Measurements from ENCODE around the gene MAPT. TPM values are rescaled to one million over a fixed set of nuclear protein-coding genes. Genes with fewer than 3 reads are reported as not detected.

Gene MAPT
- 10.0 TPM for polyA plus RNA-seq
- long read RNA-seq, donor 1, partial matches to known transcripts = 0 of 1 reads
- long read RNA-seq, donor 1, other reads (novel, unspliced or antisense) = 0 of 1 reads
- long read RNA-seq, donor 2, partial matches to known transcripts = 0 of 3 reads
- long read RNA-seq, donor 2, other reads (novel, unspliced or antisense) = 0 of 3 reads
- long read RNA-seq, donor 3 = 0 reads
- long read RNA-seq, donor 4 = 0 reads
- long read RNA-seq, donor 5 = 0 reads
- long read RNA-seq, donor 6, full-length matches to known transcripts = 3 of 3 reads
- long read RNA-seq, donor 6, partial matches to known transcripts = 0 of 3 reads
- long read RNA-seq, donor 6, other reads (novel, unspliced or antisense) = 0 of 3 reads
- long read RNA-seq, donor 7, partial matches to known transcripts = 0 of 1 reads
- long read RNA-seq, donor 7, other reads (novel, unspliced or antisense) = 0 of 1 reads
- long read RNA-seq, donor 8, full-length matches to known transcripts = 1 of 1 reads
- long read RNA-seq, donor 8, partial matches to known transcripts = 0 of 1 reads
- long read RNA-seq, donor 8, other reads (novel, unspliced or antisense) = 0 of 1 reads
- long read RNA-seq, donor 9, partial matches to known transcripts = 0 of 1 reads
- long read RNA-seq, donor 9, other reads (novel, unspliced or antisense) = 0 of 1 reads
- long read RNA-seq, donor 10, full-length matches to known transcripts = 2 of 2 reads
- long read RNA-seq, donor 10, partial matches to known transcripts = 0 of 2 reads
- long read RNA-seq, donor 10, other reads (novel, unspliced or antisense) = 0 of 2 reads
- long read RNA-seq, donor 11 = 0 reads

DNA sequence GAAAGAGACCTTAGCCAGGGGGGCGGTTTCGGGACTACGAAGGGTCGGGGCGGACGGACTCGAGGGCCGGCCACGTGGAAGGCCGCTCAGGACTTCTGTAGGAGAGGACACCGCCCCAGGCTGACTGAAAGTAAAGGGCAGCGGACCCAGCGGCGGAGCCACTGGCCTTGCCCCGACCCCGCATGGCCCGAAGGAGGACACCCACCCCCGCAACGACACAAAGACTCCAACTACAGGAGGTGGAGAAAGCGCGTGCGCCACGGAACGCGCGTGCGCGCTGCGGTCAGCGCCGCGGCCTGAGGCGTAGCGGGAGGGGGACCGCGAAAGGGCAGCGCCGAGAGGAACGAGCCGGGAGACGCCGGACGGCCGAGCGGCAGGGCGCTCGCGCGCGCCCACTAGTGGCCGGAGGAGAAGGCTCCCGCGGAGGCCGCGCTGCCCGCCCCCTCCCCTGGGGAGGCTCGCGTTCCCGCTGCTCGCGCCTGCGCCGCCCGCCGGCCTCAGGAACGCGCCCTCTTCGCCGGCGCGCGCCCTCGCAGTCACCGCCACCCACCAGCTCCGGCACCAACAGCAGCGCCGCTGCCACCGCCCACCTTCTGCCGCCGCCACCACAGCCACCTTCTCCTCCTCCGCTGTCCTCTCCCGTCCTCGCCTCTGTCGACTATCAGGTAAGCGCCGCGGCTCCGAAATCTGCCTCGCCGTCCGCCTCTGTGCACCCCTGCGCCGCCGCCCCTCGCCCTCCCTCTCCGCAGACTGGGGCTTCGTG is at the start of gene MAPT:
TSS of gene MAPT (plus strand) at position 533 of the 763 bp plus-strand sequence. CDS start 67,784 bp downstream, outside the sequence.
- peaks cover 2% of the 10 kb centered on the region for H3K9me3 ChIP-seq (ENCODE audit: control insufficient read depth, low read depth, low read length)
- peaks cover 9% of the 10 kb centered on the region for H3K4me1 ChIP-seq (ENCODE audit: control insufficient read depth, insufficient read depth, low read length)
- no CpG with 5 or more reads among the region's 97 CpGs for WGBS (ENCODE audit: insufficient coverage, low lambda C conversion rate)
- DNase-seq = peak; percentile 95 to 96
- H3K27me3 ChIP-seq (ENCODE audit: control insufficient read depth, insufficient read depth, low read length) = peaks cover 72% of the 10 kb centered on the region
- H3K27ac ChIP-seq (ENCODE audit: low read length) = no peak within 1 kb of the TSS
- H3K36me3 ChIP-seq (ENCODE audit: control insufficient read depth, insufficient read depth, low read length) = no peaks in the 10 kb centered on the region
- H3K4me3 ChIP-seq (ENCODE audit: low read length) = peak within 1 kb of the TSS; percentile 60

DNA sequence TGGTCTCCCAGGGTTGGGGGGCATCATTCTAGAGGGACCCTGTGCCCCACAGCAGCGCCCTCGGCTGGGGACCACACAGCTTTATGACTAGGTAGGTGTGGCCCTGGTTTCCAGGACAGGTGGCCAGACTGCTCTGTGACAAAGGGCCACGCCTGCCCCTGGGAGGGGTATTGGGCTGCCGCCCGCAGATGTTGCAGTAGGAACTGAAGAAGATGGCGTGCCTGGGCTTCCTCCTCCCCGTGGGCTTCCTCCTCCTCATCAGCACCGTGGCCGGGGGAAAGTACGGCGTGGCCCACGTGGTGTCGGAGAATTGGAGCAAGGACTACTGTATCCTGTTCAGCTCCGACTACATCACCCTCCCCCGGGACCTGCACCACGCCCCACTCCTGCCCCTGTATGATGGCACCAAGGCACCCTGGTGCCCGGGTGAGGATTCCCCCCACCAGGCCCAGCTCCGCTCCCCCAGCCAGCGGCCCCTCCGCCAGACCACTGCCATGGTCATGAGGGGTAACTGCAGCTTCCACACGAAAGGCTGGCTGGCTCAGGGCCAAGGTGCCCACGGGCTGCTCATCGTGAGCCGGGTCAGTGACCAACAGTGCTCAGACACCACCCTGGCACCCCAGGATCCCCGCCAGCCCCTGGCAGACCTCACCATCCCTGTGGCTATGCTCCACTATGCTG is 49.5 kb upstream of the MAPT start, which contains the start of gene SPPL2C:
TSS of gene SPPL2C (plus strand) at position 187 of the 681 bp plus-strand sequence. CDS start at position 213, 26 bp downstream.
- no CpG with 5 or more reads among the region's 25 CpGs for WGBS (ENCODE audit: insufficient coverage, low lambda C conversion rate)
- H3K9me3 ChIP-seq (ENCODE audit: control insufficient read depth, low read depth, low read length) = no peaks in the 10 kb centered on the region
- no peaks in the 10 kb centered on the region for H3K27me3 ChIP-seq (ENCODE audit: control insufficient read depth, insufficient read depth, low read length)
- no peaks in the 10 kb centered on the region for H3K4me1 ChIP-seq (ENCODE audit: control insufficient read depth, insufficient read depth, low read length)
- no peak within 1 kb of the TSS for H3K27ac ChIP-seq (ENCODE audit: low read length)
- DNase-seq = no peak
- no peak within 1 kb of the TSS for H3K4me3 ChIP-seq (ENCODE audit: low read length)
- no peaks in the 10 kb centered on the region for H3K36me3 ChIP-seq (ENCODE audit: control insufficient read depth, insufficient read depth, low read length)

DNA sequence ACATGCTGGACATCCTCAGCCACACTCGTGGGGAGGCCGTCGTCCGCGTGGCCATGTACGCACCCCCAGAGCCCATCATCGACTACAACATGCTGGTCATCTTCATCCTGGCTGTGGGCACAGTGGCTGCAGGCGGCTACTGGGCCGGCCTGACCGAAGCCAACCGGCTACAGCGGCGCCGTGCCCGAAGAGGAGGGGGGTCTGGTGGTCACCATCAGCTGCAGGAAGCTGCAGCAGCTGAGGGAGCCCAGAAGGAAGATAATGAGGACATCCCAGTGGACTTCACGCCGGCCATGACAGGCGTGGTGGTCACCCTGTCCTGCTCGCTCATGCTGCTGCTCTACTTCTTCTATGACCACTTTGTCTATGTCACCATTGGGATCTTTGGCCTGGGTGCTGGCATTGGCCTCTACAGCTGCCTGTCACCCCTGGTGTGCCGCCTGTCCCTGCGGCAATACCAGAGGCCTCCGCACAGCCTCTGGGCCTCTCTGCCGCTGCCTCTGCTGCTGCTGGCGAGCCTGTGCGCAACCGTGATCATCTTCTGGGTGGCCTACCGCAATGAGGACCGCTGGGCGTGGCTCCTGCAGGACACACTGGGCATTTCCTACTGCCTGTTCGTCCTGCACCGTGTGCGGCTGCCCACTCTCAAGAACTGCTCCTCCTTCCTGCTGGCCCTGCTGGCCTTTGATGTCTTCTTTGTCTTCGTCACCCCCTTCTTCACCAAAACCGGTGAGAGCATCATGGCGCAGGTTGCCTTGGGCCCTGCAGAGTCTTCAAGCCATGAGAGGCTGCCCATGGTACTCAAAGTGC is 48.8 kb upstream of the MAPT start:
- no peaks in the 10 kb centered on the region for H3K36me3 ChIP-seq (ENCODE audit: control insufficient read depth, insufficient read depth, low read length)
- no peak overlapping the region for H3K27ac ChIP-seq (ENCODE audit: low read length)
- H3K9me3 ChIP-seq (ENCODE audit: control insufficient read depth, low read depth, low read length) = no peaks in the 10 kb centered on the region
- H3K4me3 ChIP-seq (ENCODE audit: low read length) = no peak overlapping the region
- no peak for DNase-seq
- WGBS (ENCODE audit: insufficient coverage, low lambda C conversion rate) = no CpG with 5 or more reads among the region's 35 CpGs
- no peaks in the 10 kb centered on the region for H3K27me3 ChIP-seq (ENCODE audit: control insufficient read depth, insufficient read depth, low read length)
- H3K4me1 ChIP-seq (ENCODE audit: control insufficient read depth, insufficient read depth, low read length) = no peaks in the 10 kb centered on the region

DNA sequence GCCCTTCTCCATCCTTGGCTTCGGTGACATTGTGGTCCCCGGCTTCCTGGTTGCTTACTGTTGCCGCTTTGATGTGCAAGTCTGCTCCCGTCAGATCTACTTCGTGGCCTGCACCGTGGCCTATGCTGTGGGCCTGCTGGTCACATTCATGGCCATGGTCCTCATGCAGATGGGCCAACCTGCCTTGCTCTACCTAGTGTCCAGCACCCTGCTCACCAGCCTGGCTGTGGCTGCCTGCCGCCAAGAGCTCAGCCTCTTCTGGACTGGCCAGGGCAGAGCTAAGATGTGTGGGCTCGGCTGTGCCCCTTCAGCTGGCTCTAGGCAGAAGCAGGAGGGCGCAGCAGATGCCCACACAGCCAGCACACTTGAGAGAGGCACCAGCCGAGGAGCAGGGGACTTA is 48.1 kb upstream of the MAPT start:
- H3K4me3 ChIP-seq (ENCODE audit: low read length) = no peak overlapping the region
- H3K27me3 ChIP-seq (ENCODE audit: control insufficient read depth, insufficient read depth, low read length) = peaks cover 1% of the 10 kb centered on the region
- H3K27ac ChIP-seq (ENCODE audit: low read length) = no peak overlapping the region
- no peaks in the 10 kb centered on the region for H3K36me3 ChIP-seq (ENCODE audit: control insufficient read depth, insufficient read depth, low read length)
- DNase-seq = no peak
- H3K9me3 ChIP-seq (ENCODE audit: control insufficient read depth, low read depth, low read length) = no peaks in the 10 kb centered on the region
- whole genome bisulfite sequencing (ENCODE audit: insufficient coverage, low lambda C conversion rate) = no CpG with 5 or more reads among the region's 10 CpGs
- H3K4me1 ChIP-seq (ENCODE audit: control insufficient read depth, insufficient read depth, low read length) = no peaks in the 10 kb centered on the region

DNA sequence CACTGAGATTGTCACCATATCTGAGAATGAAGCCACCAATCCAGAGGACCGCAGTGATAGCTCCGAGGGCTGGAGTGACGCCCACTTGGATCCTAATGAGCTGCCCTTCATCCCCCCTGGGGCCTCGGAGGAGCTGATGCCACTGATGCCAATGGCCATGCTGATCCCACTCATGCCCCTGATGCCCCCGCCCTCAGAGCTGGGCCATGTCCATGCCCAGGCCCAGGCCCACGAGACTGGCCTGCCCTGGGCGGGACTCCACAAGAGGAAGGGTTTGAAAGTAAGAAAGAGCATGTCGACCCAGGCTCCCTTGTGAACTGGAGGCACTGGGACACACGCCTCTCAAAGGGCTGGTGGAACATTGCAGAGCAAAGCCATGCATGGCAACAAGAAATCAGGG is 47.7 kb upstream of the MAPT start:
- H3K9me3 ChIP-seq (ENCODE audit: control insufficient read depth, low read depth, low read length) = no peaks in the 10 kb centered on the region
- WGBS (ENCODE audit: insufficient coverage, low lambda C conversion rate) = 60% methylated on average over 1 of the region's 9 CpGs
- DNase-seq = no peak

DNA sequence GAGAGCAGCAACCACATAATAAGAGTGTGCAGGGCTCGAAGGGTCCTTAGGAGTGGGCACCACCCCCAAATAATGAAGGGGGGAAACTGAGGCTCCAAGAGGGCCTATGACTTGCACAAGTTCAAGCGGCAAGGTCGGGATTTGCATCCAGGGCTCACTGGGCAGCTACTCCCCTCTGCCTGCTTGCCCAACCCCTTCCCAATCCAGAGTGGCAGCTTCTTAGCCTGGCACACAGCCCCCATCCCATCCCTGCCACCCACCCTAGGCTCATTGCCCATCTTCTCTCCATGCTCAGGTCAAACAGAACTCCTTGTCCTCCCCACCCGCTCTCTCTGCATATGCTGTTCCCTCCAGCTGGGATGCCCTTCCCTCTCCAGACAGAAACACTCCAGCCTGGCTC is 47.3 kb upstream of the MAPT start:
- no peaks in the 10 kb centered on the region for H3K36me3 ChIP-seq (ENCODE audit: control insufficient read depth, insufficient read depth, low read length)
- DNase-seq = no peak
- H3K4me3 ChIP-seq (ENCODE audit: low read length) = no peak overlapping the region
- H3K9me3 ChIP-seq (ENCODE audit: control insufficient read depth, low read depth, low read length) = no peaks in the 10 kb centered on the region
- WGBS (ENCODE audit: insufficient coverage, low lambda C conversion rate) = no CpG with 5 or more reads among the region's 4 CpGs
- peaks cover 8% of the 10 kb centered on the region for H3K27me3 ChIP-seq (ENCODE audit: control insufficient read depth, insufficient read depth, low read length)
- no peaks in the 10 kb centered on the region for H3K4me1 ChIP-seq (ENCODE audit: control insufficient read depth, insufficient read depth, low read length)
- H3K27ac ChIP-seq (ENCODE audit: low read length) = no peak overlapping the region

More for the DNA sequence above, 47.7 kb upstream of the MAPT start:
- no peak overlapping the region for H3K4me3 ChIP-seq (ENCODE audit: low read length)
- no peak overlapping the region for H3K27ac ChIP-seq (ENCODE audit: low read length)
- H3K36me3 ChIP-seq (ENCODE audit: control insufficient read depth, insufficient read depth, low read length) = no peaks in the 10 kb centered on the region
- no peaks in the 10 kb centered on the region for H3K4me1 ChIP-seq (ENCODE audit: control insufficient read depth, insufficient read depth, low read length)
- peaks cover 5% of the 10 kb centered on the region for H3K27me3 ChIP-seq (ENCODE audit: control insufficient read depth, insufficient read depth, low read length)

DNA sequence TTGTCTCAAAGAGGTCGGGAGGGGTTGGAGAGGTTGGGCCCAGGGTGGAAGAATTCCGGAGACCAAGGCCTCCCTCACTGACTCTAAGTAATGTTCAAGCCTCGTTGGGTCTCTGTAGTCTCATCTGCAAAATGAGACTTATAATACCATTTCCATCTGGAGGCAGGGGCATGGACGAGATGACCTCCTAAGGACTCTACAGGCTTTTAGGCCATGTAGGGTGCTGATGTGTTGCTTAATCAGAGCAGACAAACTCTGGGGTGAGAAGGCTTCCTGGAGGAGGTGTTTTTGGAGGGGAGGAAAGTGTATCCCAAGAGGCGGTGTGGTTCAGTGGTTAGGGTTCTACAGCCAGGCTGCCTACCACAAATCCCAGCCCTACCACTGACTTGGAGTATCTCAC is 46.6 kb upstream of the MAPT start:
- no CpG with 5 or more reads among the region's 5 CpGs for WGBS (ENCODE audit: insufficient coverage, low lambda C conversion rate)
- Histone ChIP-seq H3K9me3 (ENCODE audit: control insufficient read depth, low read depth, low read length) (no peaks in the 10 kb centered on the region), H3K4me3 (ENCODE audit: low read length) (no peak overlapping the region), H3K36me3 (ENCODE audit: control insufficient read depth, insufficient read depth, low read length) (no peaks in the 10 kb centered on the region), H3K27me3 (ENCODE audit: control insufficient read depth, insufficient read depth, low read length) (peaks cover 10% of the 10 kb centered on the region), H3K27ac (ENCODE audit: low read length) (no peak overlapping the region), H3K4me1 (ENCODE audit: control insufficient read depth, insufficient read depth, low read length) (no peaks in the 10 kb centered on the region)
- no peak for DNase-seq

DNA sequence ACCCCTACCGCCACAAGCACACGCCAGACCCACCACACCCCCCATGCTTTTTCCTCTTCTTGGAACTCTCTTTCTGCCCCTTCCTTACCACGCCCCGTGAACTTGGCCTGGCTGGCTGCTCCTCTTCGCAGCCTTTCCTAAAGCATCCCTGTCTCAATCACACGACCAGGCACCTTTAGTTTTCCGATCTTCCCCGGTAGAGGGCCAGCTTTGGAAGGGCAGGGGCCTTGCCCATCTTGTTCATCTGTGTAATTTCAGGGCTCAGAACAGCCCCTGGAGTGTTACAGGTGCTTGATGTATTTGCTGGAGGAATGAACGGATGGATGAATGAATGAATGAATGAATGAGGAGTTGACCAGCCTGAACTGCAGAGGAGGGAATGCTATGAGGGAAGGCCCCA is 45.9 kb upstream of the MAPT start:
- Histone ChIP-seq H3K27ac (ENCODE audit: low read length) (no peak overlapping the region), H3K27me3 (ENCODE audit: control insufficient read depth, insufficient read depth, low read length) (peaks cover 10% of the 10 kb centered on the region), H3K4me3 (ENCODE audit: low read length) (no peak overlapping the region), H3K4me1 (ENCODE audit: control insufficient read depth, insufficient read depth, low read length) (no peaks in the 10 kb centered on the region), H3K9me3 (ENCODE audit: control insufficient read depth, low read depth, low read length) (no peaks in the 10 kb centered on the region), H3K36me3 (ENCODE audit: control insufficient read depth, insufficient read depth, low read length) (no peaks in the 10 kb centered on the region)
- no peak for DNase-seq
- WGBS (ENCODE audit: insufficient coverage, low lambda C conversion rate) = 96% methylated on average over 4 of the region's 9 CpGs

DNA sequence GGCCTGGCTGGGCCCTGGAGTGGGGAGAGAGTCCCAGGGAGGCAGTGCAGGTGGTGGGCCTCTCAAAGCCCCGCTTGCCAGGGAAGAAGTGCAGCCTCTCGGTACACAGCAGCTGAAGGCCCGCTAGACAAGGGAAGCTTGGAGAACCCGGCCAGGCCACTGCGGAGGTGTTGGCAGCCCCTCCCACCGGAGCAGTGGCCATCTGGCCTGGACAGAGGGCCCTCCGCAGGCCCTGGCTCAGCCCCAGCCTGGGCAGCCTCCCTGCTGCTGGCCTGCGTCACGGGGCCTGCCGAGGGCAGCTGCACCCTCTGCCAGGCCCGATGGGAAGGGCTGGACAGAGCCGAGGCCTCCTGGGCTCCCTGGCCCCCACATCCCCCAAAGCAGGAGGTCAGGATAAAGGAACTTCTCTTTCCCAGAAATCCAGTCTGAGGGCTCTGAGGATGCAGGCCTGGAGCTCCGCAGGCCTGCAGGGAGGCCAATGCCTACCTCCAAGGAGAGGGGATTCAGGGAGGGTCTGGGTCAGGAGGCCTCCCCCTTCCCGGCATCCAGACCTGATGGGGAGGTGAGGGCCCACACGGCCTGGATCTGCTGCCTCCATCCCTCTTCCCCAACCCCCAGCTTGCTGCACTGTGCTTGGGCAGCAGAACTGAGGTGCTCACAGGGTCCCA is 45.4 kb upstream of the MAPT start:
- Histone ChIP-seq H3K4me1 (ENCODE audit: control insufficient read depth, insufficient read depth, low read length) (no peaks in the 10 kb centered on the region), H3K4me3 (ENCODE audit: low read length) (no peak overlapping the region), H3K9me3 (ENCODE audit: control insufficient read depth, low read depth, low read length) (no peaks in the 10 kb centered on the region), H3K27ac (ENCODE audit: low read length) (no peak overlapping the region), H3K27me3 (ENCODE audit: control insufficient read depth, insufficient read depth, low read length) (peaks cover 10% of the 10 kb centered on the region), H3K36me3 (ENCODE audit: control insufficient read depth, insufficient read depth, low read length) (no peaks in the 10 kb centered on the region)
- no CpG with 5 or more reads among the region's 15 CpGs for WGBS (ENCODE audit: insufficient coverage, low lambda C conversion rate)
- no peak for DNase-seq
